ENCODE measurements around the gene ABHD2.
"Not testable (repeated sequence)": the region's sequence is repeated elsewhere in the genome, so short reads cannot be mapped to it uniquely, and the experiment has no call there.

Gene ABHD2

GRCh38 chr15:89198196-89198595 lies 109.9 kb downstream of the ABHD2 start:
- no peak for DNase-seq

- no peak for DNase-seq
Observed at GRCh38 chr15:89198934-89199333, 110.7 kb downstream of the ABHD2 start.

DNA sequence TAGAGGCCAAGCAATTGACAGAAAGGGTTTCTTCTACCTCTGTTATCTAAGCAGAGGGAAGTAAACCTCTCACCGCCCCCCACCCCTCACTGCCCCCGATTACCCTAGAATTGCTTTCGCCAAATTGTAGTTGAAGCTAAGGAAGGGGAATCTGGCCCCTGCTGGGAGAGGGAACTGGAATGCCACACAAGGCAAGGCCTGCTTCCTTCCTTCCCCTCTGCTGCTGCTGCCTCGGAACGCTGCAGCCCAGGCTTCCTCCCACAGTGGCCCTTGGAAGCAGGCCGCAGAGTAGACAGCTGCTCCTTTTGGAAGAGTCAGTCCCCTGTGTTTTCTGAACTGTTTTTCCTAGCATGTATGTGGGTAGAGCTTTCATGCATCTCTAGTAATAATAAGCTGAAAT lies 111.5 kb downstream of the ABHD2 start:
- no peak for DNase-seq

DNA sequence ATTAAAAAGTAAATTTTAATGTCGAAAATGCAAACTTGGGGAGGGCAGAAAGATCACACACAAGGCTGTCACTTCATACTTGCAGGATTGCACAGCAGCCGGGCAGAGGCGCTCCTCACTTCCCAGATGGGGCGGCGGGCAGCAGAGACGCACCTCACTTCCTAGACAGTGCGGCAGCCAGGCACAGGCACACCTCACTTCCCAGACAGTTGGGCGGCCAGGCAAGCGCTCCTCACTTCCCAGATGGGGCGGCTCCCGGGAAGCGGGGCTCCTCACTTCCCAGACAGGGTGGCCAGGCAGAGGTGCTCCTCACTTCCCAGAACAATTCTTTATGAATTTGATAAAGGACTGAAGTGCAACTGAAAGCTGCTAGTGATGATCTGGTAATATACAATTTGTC lies 111.9 kb downstream of the ABHD2 start:
- DNase-seq = no peak

DNA sequence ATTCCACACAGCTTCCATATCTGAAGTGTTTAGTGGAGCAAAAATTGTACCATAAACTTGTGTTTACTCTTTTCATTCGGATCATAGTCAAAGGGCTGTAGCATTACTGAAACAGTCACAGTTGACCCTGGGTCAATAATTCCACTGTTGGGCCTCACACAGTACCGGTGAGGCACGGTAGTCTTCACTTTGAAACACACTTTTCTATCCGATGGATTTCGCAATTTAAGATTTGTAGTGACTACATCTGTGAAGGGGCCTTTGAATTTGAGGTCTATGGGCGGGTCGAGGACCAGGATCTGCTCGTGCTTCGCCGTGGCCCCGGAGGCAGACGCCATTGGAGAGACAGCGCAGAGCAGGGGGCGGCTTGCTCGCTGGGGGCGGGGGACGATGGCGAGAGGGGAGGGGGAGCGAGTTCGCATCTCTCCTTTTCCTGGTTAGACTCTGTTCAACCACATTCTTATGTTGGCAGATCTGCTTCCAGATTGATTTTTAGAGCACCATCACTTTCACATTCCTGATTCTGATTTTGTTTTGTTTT lies 113.3 kb downstream of the ABHD2 start:
- no peak for DNase-seq

GRCh38 chr15:89203705-89204273 lies 115.5 kb downstream of the ABHD2 start:
- peak; percentile 14 for DNase-seq

- no peak for DNase-seq
Observed at GRCh38 chr15:89205991-89206585, 117.8 kb downstream of the ABHD2 start.

DNA sequence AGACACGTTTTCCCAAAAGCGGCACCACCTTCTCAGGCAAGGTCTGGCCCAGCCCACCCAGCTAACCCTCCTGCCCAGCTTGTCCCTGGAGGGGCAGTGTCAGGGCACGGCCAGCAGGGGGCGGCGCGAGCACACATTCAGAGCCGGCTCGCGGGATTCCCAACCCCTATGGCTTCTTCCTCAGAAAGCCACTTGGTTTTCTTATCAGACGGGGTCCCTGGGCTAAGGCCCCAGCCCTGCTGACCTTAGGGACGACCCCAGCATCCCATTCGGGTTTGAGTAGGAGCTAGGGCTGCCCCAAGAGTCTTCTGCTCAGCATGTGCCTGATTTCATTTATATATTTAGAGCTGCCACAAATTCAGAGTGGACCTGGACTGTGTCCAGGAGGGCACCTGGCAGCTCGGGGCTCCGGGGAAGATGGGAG lies 118.7 kb downstream of the ABHD2 start:
- DNase-seq = peak; percentile 71

- no peak for DNase-seq
Observed at GRCh38 chr15:89208256-89208655, 120.0 kb downstream of the ABHD2 start.

- DNase-seq = no peak
Observed at GRCh38 chr15:89209057-89209456, 120.8 kb downstream of the ABHD2 start.

DNA sequence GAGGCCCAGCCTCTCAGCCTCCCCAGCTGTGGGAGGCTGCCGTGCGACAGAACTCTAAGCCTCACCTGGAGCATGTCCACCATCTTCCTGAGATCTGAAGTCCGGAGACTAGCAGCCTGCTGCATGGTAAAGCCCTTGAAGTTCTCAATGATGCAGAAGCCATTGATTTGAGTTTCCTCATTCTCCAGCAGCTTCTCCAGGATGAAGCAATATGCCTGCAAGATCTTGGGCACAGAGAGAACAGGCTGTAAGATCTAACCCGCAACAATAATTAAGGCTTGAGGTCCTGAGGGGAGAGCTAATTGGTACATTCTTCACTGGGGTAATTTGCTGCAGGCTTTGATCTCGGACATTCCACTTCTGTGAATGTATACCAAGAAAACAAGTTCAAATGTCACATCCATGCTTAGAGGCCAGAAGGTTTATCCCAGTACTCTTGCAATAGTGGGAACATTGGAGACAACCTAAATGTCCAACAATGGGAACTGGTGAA lies 123.5 kb downstream of the ABHD2 start:
- no peak for DNase-seq

GRCh38 chr15:89215627-89216026 lies 127.4 kb downstream of the ABHD2 start:
- DNase-seq = no peak

DNA sequence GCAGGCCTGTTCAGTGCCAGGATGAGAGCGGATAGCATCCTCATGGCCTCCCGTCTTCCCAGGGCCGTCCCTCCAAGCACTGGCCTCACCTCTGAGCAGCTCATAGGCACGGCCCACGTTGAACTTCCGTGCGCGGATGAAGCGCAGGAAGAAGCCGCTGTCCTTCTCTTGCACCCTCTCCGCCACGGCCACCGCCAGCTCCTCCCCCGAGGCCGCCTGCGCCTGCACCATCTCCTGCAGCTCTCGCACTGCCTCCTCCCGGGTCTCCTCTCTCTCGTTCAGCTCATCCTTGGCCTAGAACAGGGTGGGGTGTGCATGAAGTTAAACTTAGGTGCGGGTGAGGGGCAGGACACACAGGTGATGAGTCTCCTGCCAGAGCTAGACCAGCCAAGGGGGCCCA lies 128.8 kb downstream of the ABHD2 start:
- no peak for DNase-seq

DNA sequence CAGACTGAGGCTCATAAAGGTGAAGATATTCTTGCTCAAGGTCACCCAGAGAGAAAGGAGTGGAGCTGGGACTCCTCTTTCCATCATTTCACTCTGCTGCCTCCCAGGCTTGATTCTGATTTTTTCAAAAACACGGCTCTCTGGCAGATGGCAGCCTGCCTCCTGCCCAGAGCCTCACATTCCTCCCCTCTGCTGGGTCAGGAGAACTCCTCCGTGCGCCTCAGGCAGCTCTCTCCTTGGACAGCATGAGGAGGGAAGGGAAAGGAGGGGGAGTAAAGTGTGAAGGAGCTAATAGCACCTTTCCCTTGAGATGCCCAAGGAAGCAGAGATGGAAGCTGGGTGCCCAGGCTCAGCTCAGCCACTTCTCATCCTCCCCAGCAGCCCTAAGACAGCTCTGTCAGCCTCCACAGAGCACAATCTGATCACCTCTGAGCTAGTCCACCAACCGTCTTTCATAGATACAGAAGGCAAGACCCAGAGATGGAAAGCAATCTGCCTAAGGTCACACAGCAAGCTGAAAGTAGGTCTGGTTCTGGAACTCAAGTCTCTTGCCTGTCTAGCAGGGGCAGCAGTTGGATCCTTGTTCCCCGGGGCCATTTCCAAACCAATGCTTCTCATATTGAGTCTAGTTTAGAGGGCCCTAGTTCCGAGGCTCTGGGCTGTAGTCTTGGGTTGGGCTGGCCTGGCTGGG lies 129.6 kb downstream of the ABHD2 start:
- DNase-seq = no peak

DNA sequence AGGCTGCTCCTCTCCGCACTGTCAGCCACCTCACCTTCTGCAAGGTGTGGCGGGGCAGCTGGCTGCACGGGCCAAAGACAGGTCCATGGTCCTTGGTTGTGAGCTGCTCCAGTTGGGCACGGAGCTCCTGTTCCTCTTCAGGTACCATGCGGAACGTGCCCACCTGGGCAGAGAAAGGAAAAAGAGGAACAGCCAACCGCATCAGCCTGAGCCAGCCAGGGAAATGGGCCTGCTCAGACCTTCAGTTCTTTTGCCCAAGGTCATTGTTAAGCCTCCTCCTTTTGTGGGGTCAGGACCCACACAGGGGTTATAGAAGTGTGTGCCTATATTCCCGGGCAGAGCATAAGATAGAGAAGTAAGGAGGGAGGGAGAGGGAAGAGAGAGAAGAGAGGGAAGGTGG lies 130.3 kb downstream of the ABHD2 start:
- DNase-seq = no peak

- DNase-seq = no peak
Observed at GRCh38 chr15:89221543-89221942, 133.3 kb downstream of the ABHD2 start, which contains the start of gene RLBP1. Gene RLBP1 (minus strand): TSS chr15:89221579. CDS start chr15:89218975, 2,604 bp downstream.

DNA sequence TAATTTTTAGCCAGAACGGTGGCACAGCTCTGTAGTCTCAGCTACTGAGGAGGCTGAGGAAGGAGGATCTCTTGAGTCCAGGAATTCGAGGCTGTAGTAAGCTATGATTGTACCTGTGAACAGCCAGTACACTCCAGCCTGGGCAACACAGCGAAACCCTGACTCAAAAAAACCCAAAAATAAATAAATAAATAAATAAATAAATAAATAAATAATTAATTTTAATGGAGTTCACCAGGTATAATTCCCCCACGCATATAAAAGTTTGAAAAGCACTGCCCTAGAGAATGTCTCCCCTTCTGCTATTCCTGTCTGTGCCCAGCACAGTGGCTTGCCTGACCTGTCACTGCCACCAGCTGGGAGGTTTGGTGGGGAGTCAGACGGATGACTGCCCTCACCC lies 137.3 kb downstream of the ABHD2 start:
- DNase-seq = no peak

DNA sequence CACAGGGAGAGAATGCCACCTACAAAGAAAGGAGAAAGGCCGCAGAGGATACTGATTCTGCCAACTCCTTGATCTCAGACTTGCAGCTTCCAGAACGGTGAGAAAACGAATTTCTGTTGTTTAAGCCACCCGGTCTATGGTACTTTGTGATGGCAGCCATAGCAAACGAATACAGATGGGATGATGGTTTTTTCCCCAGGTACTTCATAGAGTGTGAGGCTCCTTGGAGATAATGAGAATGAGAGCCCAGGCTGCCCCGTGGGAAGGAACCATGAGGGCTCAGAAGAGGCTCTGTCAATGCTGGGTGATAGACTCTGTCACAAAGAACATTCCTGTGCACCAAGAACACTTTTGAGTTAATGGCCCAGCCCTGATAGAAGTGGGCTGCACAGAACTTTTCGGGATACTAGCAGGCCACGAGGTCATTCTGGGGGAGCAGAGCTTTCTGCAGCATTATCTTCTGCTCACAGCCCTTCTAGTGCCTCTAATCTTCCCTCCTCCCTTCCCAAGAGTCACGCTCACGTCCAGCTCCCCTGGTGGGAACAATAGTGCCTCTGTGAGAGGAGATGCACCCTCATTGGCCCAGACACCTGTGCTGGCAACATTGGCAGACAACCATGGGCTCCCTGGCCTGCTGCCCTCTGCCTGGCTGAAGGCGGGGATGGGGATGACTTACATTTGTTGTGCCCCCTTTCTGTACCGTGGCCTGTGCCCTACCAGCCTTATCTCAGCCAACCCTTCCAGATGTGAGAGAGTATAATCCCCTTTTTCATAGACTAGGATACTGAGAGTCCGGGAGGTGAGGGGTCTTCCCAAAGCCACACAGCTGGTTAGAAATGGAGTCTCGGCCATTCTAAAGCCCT lies 138.3 kb downstream of the ABHD2 start:
- DNase-seq = no peak

- no peak for DNase-seq
Observed at GRCh38 chr15:89227425-89227824, 139.2 kb downstream of the ABHD2 start.

DNA sequence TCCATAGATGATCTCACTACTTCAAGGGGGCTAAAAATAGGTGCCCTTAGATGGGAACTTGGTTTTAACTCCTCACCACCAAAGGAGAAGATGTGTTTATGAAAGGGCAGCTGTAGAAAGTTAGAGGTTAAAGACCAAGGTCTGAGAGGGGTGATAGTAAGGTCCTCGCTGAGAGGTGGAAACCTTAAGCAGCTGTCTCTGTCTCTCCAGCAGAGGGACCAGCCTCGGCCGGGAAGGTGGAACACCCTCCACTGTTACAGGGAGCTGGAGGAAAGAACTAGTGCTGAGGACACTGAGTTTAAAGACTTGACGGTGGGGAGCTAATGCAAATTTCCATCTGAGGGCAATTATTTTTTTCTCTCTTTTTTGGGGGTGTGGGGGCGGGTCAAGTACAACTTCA lies 142.0 kb downstream of the ABHD2 start:
- DNase-seq = no peak

GRCh38 chr15:89231832-89232231 lies 143.6 kb downstream of the ABHD2 start:
- DNase-seq = no peak

DNA sequence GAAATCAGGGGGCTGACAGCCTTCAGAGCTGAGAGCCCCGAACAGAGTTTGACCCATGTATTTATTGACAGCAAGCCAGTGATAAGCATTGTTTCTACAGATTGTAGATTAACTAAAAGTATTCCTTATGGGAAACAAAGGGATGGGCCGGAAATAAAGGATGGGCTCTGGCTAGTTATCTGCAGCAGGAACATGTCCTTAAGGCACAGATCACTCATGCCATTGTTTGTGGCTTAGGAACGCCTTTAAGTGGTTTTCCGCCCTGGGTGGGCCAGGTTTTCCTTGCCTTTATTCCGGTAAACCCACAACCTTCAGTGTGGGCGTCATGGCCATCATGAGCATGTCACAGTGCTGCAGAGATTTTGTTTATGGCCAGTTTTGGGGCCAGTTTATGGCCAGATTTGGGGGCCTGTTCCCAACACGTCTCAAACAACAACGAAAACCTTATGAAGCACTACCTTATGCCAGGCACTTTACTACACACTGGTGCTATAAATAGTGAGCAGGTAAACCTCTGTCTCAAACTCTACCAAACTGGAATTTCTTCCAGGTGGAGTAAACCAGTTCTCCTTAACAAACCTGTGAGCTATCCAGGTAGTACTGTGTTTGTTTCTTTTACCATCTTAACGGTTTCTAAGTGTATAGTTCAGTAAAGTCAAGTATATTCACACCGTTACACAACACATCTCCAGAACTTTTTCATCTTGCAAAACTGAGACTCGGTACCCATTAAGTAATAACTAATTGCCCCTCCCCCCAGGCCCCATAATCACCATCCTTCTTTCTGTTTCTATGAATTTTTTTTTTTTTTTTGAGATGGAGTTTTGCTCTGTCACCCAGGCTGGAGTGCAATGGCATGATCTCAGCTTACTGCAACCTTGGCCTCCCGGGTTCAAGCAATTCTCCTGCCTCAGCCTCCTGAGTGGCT lies 151.9 kb downstream of the ABHD2 start:
- not testable (repeated sequence) for DNase-seq
